ENCODE data around the gene TMEM135. TPM values are rescaled to one million over a fixed set of nuclear protein-coding genes. Genes with fewer than 3 reads are reported as not detected.

TMEM135 gene
- total RNA-seq, 4 donors from 2014 or later: 19.0 to 38.5 (median 29.5) TPM

- TF ChIP-seq CTCF (IDR thresholded peaks at IDR 0.05) (no peak), POLR2A (IDR thresholded peaks at IDR 0.05) (no peak)
- no peaks in the 10 kb centered on the region for H3K4me1 ChIP-seq
- no peaks in the 10 kb centered on the region for H3K36me3 ChIP-seq
- H3K4me3 ChIP-seq: no peak overlapping the region
- H3K27ac ChIP-seq: no peak overlapping the region
- intact Hi-C loops (cut with DNase I; ENCODE audit: low total_unique reads): no loop called here
- H3K27me3 ChIP-seq: no peaks in the 10 kb centered on the region
- H3K9me3 ChIP-seq: no peaks in the 10 kb centered on the region
- no peak for DNase-seq
These were observed 186.1 kb downstream of the TMEM135 start for GRCh38 chr11:87223816-87224215.

GRCh38 chr11:87224486-87224885 lies 186.8 kb downstream of the TMEM135 start:
- Histone ChIP-seq H3K36me3 (no peaks in the 10 kb centered on the region), H3K9me3 (no peaks in the 10 kb centered on the region), H3K27me3 (no peaks in the 10 kb centered on the region), H3K4me3 (no peak overlapping the region), H3K4me1 (no peaks in the 10 kb centered on the region), H3K27ac (no peak overlapping the region)
- DNase-seq: no peak
- intact Hi-C loops (cut with DNase I; ENCODE audit: low total_unique reads): no loop called here
- TF ChIP-seq POLR2A (IDR thresholded peaks at IDR 0.05) (no peak), CTCF (IDR thresholded peaks at IDR 0.05) (no peak)

GRCh38 chr11:87228820-87229219 lies 191.1 kb downstream of the TMEM135 start:
- TF ChIP-seq CTCF (IDR thresholded peaks at IDR 0.05): no peak
- no peak for TF ChIP-seq POLR2A (IDR thresholded peaks at IDR 0.05)
- H3K4me1 ChIP-seq: no peaks in the 10 kb centered on the region
- no peaks in the 10 kb centered on the region for H3K27me3 ChIP-seq
- H3K4me3 ChIP-seq: no peak overlapping the region
- intact Hi-C loops (cut with DNase I; ENCODE audit: low total_unique reads): no loop called here
- H3K9me3 ChIP-seq: peaks cover 0 to 13% of the 10 kb centered on the region in 2 donors
- no peak for DNase-seq
- no peak overlapping the region for H3K27ac ChIP-seq
- no peaks in the 10 kb centered on the region for H3K36me3 ChIP-seq

- Histone ChIP-seq H3K9me3 (peaks cover 0 to 13% of the 10 kb centered on the region in 2 donors), H3K4me1 (no peaks in the 10 kb centered on the region), H3K36me3 (no peaks in the 10 kb centered on the region), H3K27ac (no peak overlapping the region), H3K4me3 (no peak overlapping the region), H3K27me3 (no peaks in the 10 kb centered on the region)
- no peak for DNase-seq
- TF ChIP-seq POLR2A (IDR thresholded peaks at IDR 0.05) (no peak), CTCF (IDR thresholded peaks at IDR 0.05) (no peak)
- intact Hi-C loops (cut with DNase I; ENCODE audit: low total_unique reads): no loop called here
These were observed 193.3 kb downstream of the TMEM135 start for GRCh38 chr11:87230995-87231394.

- no peak for DNase-seq
- intact Hi-C loops (cut with DNase I; ENCODE audit: low total_unique reads): no loop called here
- H3K4me1 ChIP-seq: no peaks in the 10 kb centered on the region
- H3K36me3 ChIP-seq: no peaks in the 10 kb centered on the region
- no peak overlapping the region for H3K27ac ChIP-seq
- H3K27me3 ChIP-seq: no peaks in the 10 kb centered on the region
- peaks cover 0 to 13% of the 10 kb centered on the region in 2 donors for H3K9me3 ChIP-seq
- TF ChIP-seq POLR2A (IDR thresholded peaks at IDR 0.05): no peak
- no peak for TF ChIP-seq CTCF (IDR thresholded peaks at IDR 0.05)
- H3K4me3 ChIP-seq: no peak overlapping the region
These were observed 194.6 kb downstream of the TMEM135 start for GRCh38 chr11:87232320-87232719.
